SK-N-MC (cell line): ENCODE data around the gene RCSD1.

Experiments used
- EZH2 ChIP-seq: fragments of 200-600 bp; sonication (generic); IDR thresholded peaks from one replicate; pipeline ENCODE4 v1.6.1; 2017; ENCODE audit warnings: antibody characterized with exemption
- POLR2AphosphoS5 ChIP-seq: IDR thresholded peaks from 2 replicates; pipeline ENCODE4 v1.6.1; 2012; ENCODE audit warnings: mild to moderate bottlenecking, low read depth, low read length, borderline replicate concordance

DNA sequence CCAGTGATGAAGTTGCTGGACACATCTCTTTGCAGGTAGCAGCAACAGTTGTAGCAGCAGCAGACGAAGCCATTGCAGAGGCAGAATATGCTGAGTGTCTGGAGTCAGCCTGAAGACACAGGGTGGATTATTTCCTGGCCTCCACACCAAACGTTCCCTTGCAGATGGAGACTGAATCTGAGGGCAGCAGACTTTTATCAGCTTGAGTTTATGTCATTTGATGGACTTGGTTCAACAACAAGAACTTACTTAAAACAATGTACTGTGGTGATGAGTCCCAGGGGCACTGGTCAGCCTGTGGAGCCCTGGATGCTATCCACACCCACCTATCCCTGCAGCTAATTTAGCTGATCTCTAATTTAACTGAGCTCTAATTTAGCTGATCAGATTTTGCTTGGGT is 74.7 kb downstream of the RCSD1 start:
- TF ChIP-seq POLR2AphosphoS5 (no peak), EZH2 (no peak)
